ENCODE data around the gene PPP1R3C. TPM values are rescaled to one million over a fixed set of nuclear protein-coding genes. Genes with fewer than 3 reads are reported as not detected.

The PPP1R3C gene
- total RNA-seq, 1 donor from 2014 or later, result 1.8 TPM

- DNase-seq (ENCODE audit: low read depth), result no peak
- H3K4me3 ChIP-seq (ENCODE audit: low read depth, low read length), result no peak overlapping the region
- TF ChIP-seq CTCF (IDR thresholded peaks at IDR 0.05; ENCODE audit: insufficient read depth, low read length, poor library complexity, severe bottlenecking), result no peak
Observed at GRCh38 chr10:91610919-91611318, 22.0 kb downstream of the PPP1R3C start.

GRCh38 chr10:91610444-91610843 is 22.4 kb downstream of the PPP1R3C start:
- TF ChIP-seq CTCF (IDR thresholded peaks at IDR 0.05; ENCODE audit: insufficient read depth, low read length, poor library complexity, severe bottlenecking), result no peak
- Histone ChIP-seq H3K27me3 (ENCODE audit: control insufficient read depth, insufficient read depth, low read length) (no peaks in the 10 kb centered on the region), H3K4me3 (ENCODE audit: low read depth, low read length) (no peak overlapping the region), H3K36me3 (ENCODE audit: control insufficient read depth, insufficient read depth, low read length) (no peaks in the 10 kb centered on the region)
- no peak for DNase-seq (ENCODE audit: low read depth)

More at GRCh38 chr10:91610919-91611318, 22.0 kb downstream of the PPP1R3C start:
- H3K27me3 ChIP-seq (ENCODE audit: control insufficient read depth, insufficient read depth, low read length), result no peaks in the 10 kb centered on the region
- no peaks in the 10 kb centered on the region for H3K36me3 ChIP-seq (ENCODE audit: control insufficient read depth, insufficient read depth, low read length)

GRCh38 chr10:91607646-91608403 is 25.0 kb downstream of the PPP1R3C start:
- H3K27me3 ChIP-seq (ENCODE audit: control insufficient read depth, insufficient read depth, low read length), result no peaks in the 10 kb centered on the region
- H3K4me3 ChIP-seq (ENCODE audit: low read depth, low read length), result no peak overlapping the region
- no peak for TF ChIP-seq CTCF (IDR thresholded peaks at IDR 0.05; ENCODE audit: insufficient read depth, low read length, poor library complexity, severe bottlenecking)
- H3K36me3 ChIP-seq (ENCODE audit: control insufficient read depth, insufficient read depth, low read length), result no peaks in the 10 kb centered on the region
- DNase-seq (ENCODE audit: low read depth), result no peak

GRCh38 chr10:91605968-91606367 is 26.9 kb downstream of the PPP1R3C start:
- TF ChIP-seq CTCF (IDR thresholded peaks at IDR 0.05; ENCODE audit: insufficient read depth, low read length, poor library complexity, severe bottlenecking), result no peak
- Histone ChIP-seq H3K4me3 (ENCODE audit: low read depth, low read length) (no peak overlapping the region), H3K36me3 (ENCODE audit: control insufficient read depth, insufficient read depth, low read length) (no peaks in the 10 kb centered on the region), H3K27me3 (ENCODE audit: control insufficient read depth, insufficient read depth, low read length) (no peaks in the 10 kb centered on the region)
- no peak for DNase-seq (ENCODE audit: low read depth)

GRCh38 chr10:91604553-91605534 is 28.0 kb downstream of the PPP1R3C start:
- DNase-seq (ENCODE audit: low read depth), result no peak
- Histone ChIP-seq H3K36me3 (ENCODE audit: control insufficient read depth, insufficient read depth, low read length) (no peaks in the 10 kb centered on the region), H3K4me3 (ENCODE audit: low read depth, low read length) (no peak overlapping the region), H3K27me3 (ENCODE audit: control insufficient read depth, insufficient read depth, low read length) (no peaks in the 10 kb centered on the region)
- TF ChIP-seq CTCF (IDR thresholded peaks at IDR 0.05; ENCODE audit: insufficient read depth, low read length, poor library complexity, severe bottlenecking), result peak; percentile 15

All from kidney epithelial cell (primary cell).